GM12878 (cell line): ENCODE measurements around the gene NAGA. TPM values are rescaled to one million over a fixed set of nuclear protein-coding genes. Genes with fewer than 3 reads are reported as not detected.

Source experiments
- ATAC-seq: fragments of 200-7000 bp; cut with Tn5 transposase; 3 replicates; pipeline ENCODE4 v1.9.1; 2020; ENCODE audit warnings: mild to moderate bottlenecking, moderate library complexity
- BruUV-seq: library from RNA; stranded (reverse); fragments of 400-500 nt; replicated peaks from 2 replicates; lab custom pipeline; 2021; lab: Mats Ljungman, UMichigan
- CTCF ChIA-PET: fragments of 300-600 bp; sonication (Branson Sonifier 250); formaldehyde crosslinking; extraction: SDS; loops from one replicate; lab custom pipeline; 2021; ENCODE audit warnings: inconsistent platforms; lab: Yijun Ruan, JAX
- POLR2A ChIA-PET: fragments of 350-600 bp; formaldehyde crosslinking; extraction: SDS; loops from one replicate; lab custom pipeline; 2021; ENCODE audit warnings: inconsistent platforms; lab: Charles Lee
- RAD21 ChIA-PET: fragments of 300-600 bp; sonication (Branson Sonifier 250); formaldehyde crosslinking; loops from one replicate; lab custom pipeline; 2023; ENCODE audit warnings: antibody characterized with exemption; ENCODE audit not compliant: unreplicated experiment; lab: Charles Lee
- SMC1A ChIA-PET: fragments of 300-600 bp; sonication (Branson Sonifier 250); formaldehyde crosslinking; loops from one replicate; lab custom pipeline; 2023; ENCODE audit not compliant: unreplicated experiment, uncharacterized antibody; lab: Charles Lee
- DNase-seq: peaks from one replicate; pipeline ENCODE4 v3.0.0-alpha.2; 2011; ENCODE audit warnings: low read depth, low spot score
- FAIRE-seq: peaks from 3 replicates; lab custom pipeline; 2011; peaks lifted over from hg19 to GRCh38; lab: Jason Lieb, UNC
- H2AFZ ChIP-seq: 2 replicates; pipeline ENCODE4 v1.6.0; 2011; ENCODE audit warnings: low read depth, low read length, control low read depth; ENCODE audit not compliant: control insufficient read depth
- H3K27ac ChIP-seq: 2 replicates; pipeline ENCODE4 v1.5.1; 2011; ENCODE audit warnings: control low read depth; ENCODE audit not compliant: control insufficient read depth, insufficient read depth
- H3K27me3 ChIP-seq, 2 experiments: replicated peaks in 1 of 2; 2 replicates each; pipeline versions ENCODE4 v1.6.0 to v1.6.1; 2011; ENCODE audit warnings: low read length in 1 of 2; ENCODE audit not compliant: control insufficient read depth in 2 of 2, insufficient read depth in 2 of 2
- H3K36me3 ChIP-seq, 2 experiments: 2 replicates each; pipeline ENCODE4 v1.5.1; 2011; ENCODE audit warnings: low read length in 1 of 2; ENCODE audit not compliant: control insufficient read depth in 2 of 2, insufficient read depth in 2 of 2
- H3K4me1 ChIP-seq: 2 replicates; pipeline ENCODE4 v1.6.1; 2011; ENCODE audit warnings: mild to moderate bottlenecking, low read length, moderate library complexity, mixed read lengths; ENCODE audit not compliant: control insufficient read depth, insufficient read depth
- H3K4me2 ChIP-seq: 2 replicates; pipeline ENCODE4 v1.6.0; 2011; ENCODE audit warnings: control low read depth; ENCODE audit not compliant: control insufficient read depth, insufficient read depth
- H3K4me3 ChIP-seq: fragments of 200-600 bp; sonication (generic); 2 replicates; pipeline ENCODE4 v1.5.1; 2016
- H3K79me2 ChIP-seq: 2 replicates; pipeline ENCODE4 v1.6.0; 2011; ENCODE audit warnings: low read length; ENCODE audit not compliant: control insufficient read depth, insufficient read depth
- H3K9ac ChIP-seq: 2 replicates; pipeline ENCODE4 v1.8.0; 2011; ENCODE audit warnings: low read length, control low read depth, mixed read lengths; ENCODE audit not compliant: control insufficient read depth, insufficient read depth
- H3K9me3 ChIP-seq: replicated peaks from 3 replicates; pipeline ENCODE4 v1.5.1; 2011; ENCODE audit warnings: mild to moderate bottlenecking, low read length; ENCODE audit not compliant: control insufficient read depth, insufficient read depth
- H4K20me1 ChIP-seq: 2 replicates; pipeline ENCODE4 v1.6.0; 2011; ENCODE audit not compliant: control insufficient read depth, insufficient read depth
- ATF7 ChIP-seq: fragments of 450-650 bp; IDR thresholded peaks from 2 replicates; pipeline ENCODE4 v1.6.1; 2016; ENCODE audit warnings: low read depth, mild to moderate bottlenecking
- EED ChIP-seq: sonication (generic); IDR thresholded peaks from 2 replicates; pipeline ENCODE4 v1.6.1; 2016; ENCODE audit warnings: antibody characterized with exemption, low read depth
- FOXK2 ChIP-seq: fragments of 450-650 bp; IDR thresholded peaks from 2 replicates; pipeline ENCODE4 v1.6.1; 2017; ENCODE audit warnings: mild to moderate bottlenecking, moderate library complexity
- FOXM1 ChIP-seq: IDR thresholded peaks from 2 replicates; pipeline ENCODE4 v1.6.1; 2012; ENCODE audit warnings: low read depth, mild to moderate bottlenecking, inconsistent platforms, low read length, moderate library complexity
- GABPA ChIP-seq: IDR thresholded peaks from 2 replicates; pipeline ENCODE4 v1.6.1; 2014; ENCODE audit warnings: antibody characterized with exemption, low read depth, mild to moderate bottlenecking, inconsistent platforms
- HDAC2 ChIP-seq: fragments of 200-600 bp; sonication (generic); IDR thresholded peaks from 2 replicates; pipeline ENCODE4 v1.6.1; 2017
- MLLT1 ChIP-seq: fragments of 450-650 bp; IDR thresholded peaks from 2 replicates; pipeline ENCODE4 v1.6.1; 2016; ENCODE audit warnings: mild to moderate bottlenecking
- RAD51 ChIP-seq: fragments of 450-650 bp; IDR thresholded peaks from 2 replicates; pipeline ENCODE4 v1.6.1; 2016; ENCODE audit warnings: moderate library complexity, mild to moderate bottlenecking, inconsistent platforms
- RFX5 ChIP-seq: IDR thresholded peaks from 2 replicates; pipeline ENCODE4 v1.6.1; 2011; ENCODE audit warnings: low read depth, low read length, improper control_type of control experiment
- SMARCA5 ChIP-seq: fragments of 450-650 bp; IDR thresholded peaks from 2 replicates; pipeline ENCODE4 v1.6.1; 2017; ENCODE audit warnings: mild to moderate bottlenecking
- SRF ChIP-seq, 2 experiments: IDR thresholded peaks; 2 replicates each; pipeline ENCODE4 v1.6.1; 2011; ENCODE audit warnings: low read depth in 2 of 2, low read length in 2 of 2, mild to moderate bottlenecking in 1 of 2, moderate library complexity in 1 of 2
- YBX1 ChIP-seq: fragments of 450-650 bp; IDR thresholded peaks from 2 replicates; pipeline ENCODE4 v1.6.1; 2016; ENCODE audit warnings: antibody characterized with exemption
- YY1 ChIP-seq: IDR thresholded peaks from 2 replicates; pipeline ENCODE4 v1.6.1; 2011; ENCODE audit warnings: low read depth, mild to moderate bottlenecking, low read length
- ZBED1 ChIP-seq: IDR thresholded peaks from 2 replicates; pipeline ENCODE4 v1.6.1; 2016; ENCODE audit warnings: borderline replicate concordance
- ZNF274 ChIP-seq: IDR thresholded peaks from one replicate; pipeline ENCODE4 v1.8.0; 2011; ENCODE audit not compliant: insufficient read length, insufficient read depth
- WGBS: methylation state at CpG from one replicate; pipeline ENCODE4 v1.1.6; 2016; ENCODE audit warnings: low lambda C conversion rate; ENCODE audit not compliant: insufficient replicate concordance, insufficient coverage; ENCODE audit errors: missing lambda C conversion rate; 5-methylcytosine and 5-hydroxymethylcytosine counted together
- in situ Hi-C: fragments of 300-500 bp; cut with MboI; formaldehyde crosslinking; loops from 9 replicates; pipeline ENCODE4 v1.14.3; 2018; ENCODE audit warnings: mixed read lengths
- intact Hi-C: fragments of 100-400 bp; cut with micrococcal nuclease; formaldehyde crosslinking; loops from one replicate; pipeline ENCODE4 v1.14.2; 2022; ENCODE audit not compliant: unreplicated experiment
- polyA plus RNA-seq, 11 experiments: library from polyadenylated mRNA; depleted of rRNA in 4 of 11; unstranded in 6 of 11; stranded (reverse) in 5 of 11; fragments of >200 nt; fragmentation: Nextera tagmentation in 4 of 11; fragmentation: Illumina TruSeq in 1 of 11; extraction: Ambion mirVana in 4 of 11; extraction: Trizol in 1 of 11; gene quantifications; 1 replicate in 1 of 11; 2 replicates in 10 of 11; pipeline versions ENCODE4 v1.2.1 to v1.2.3, GENCODE V29; 2011 to 2016; ENCODE audit warnings: inconsistent platforms in 2 of 11, missing spikeins in 2 of 11, low read depth in 1 of 11
- total RNA-seq, 4 experiments: library from RNA; depleted of rRNA in 3 of 4; stranded (reverse); fragments of >200 nt in 3 of 4; fragmentation: Illumina TruSeq in 1 of 4; extraction: Trizol in 1 of 4; gene quantifications; 2 replicates each; pipeline versions ENCODE4 v1.2.1 to v1.2.3, GENCODE V29; 2013 to 2021
- TF ChIP-seq, protein P1 (sequence below): IDR thresholded peaks from 2 replicates; pipeline ENCODE4 v1.6.1; 2011; ENCODE audit warnings: low read depth, mild to moderate bottlenecking, low read length, moderate library complexity, borderline replicate concordance; ENCODE audit errors: extremely low read depth

Gene NAGA
- total and polyA plus RNA-seq, 10 of the 15 experiments (the other 5 are each of a cell fraction or from before 2014, with no cell fraction given), result 9.3 to 46.0 (median 33.2) TPM

- no peaks in the 10 kb centered on the region for H3K27me3 ChIP-seq
- ChIA-PET SMC1A (no interaction called here), RAD21 (no interaction called here), POLR2A (no interaction called here), CTCF (no interaction called here)
- BruUV-seq, result no TSS peak
- DNase-seq (no peak), ATAC-seq (no peak), FAIRE-seq (no peak)
- no peak overlapping the region for H3K4me3 ChIP-seq
- 94% methylated on average over 10 of the region's 10 CpGs for WGBS
- H3K9ac ChIP-seq, result no peak overlapping the region
- intact Hi-C loops, result no loop called here
- peaks cover 10% of the 10 kb centered on the region for H3K79me2 ChIP-seq
- H3K9me3 ChIP-seq, result no peaks in the 10 kb centered on the region; the same call in 2 of the 3 replicates
- no peak overlapping the region for H3K27ac ChIP-seq
- TF ChIP-seq SRF (IDR thresholded peaks at IDR 0.05; ENCODE audit: low read depth in 2 of 2, low read length in 2 of 2) (no peak), YY1 (no peak), YBX1 (no peak), GABPA (no peak), MLLT1 (no peak), FOXK2 (no peak), RAD51 (no peak), SMARCA5 (no peak), EED (no peak), ZNF274 (no peak), ZBED1 (no peak), ATF7 (no peak), RFX5 (no peak), FOXM1 (no peak), HDAC2 (no peak)
- TF ChIP-seq, protein P1, sequence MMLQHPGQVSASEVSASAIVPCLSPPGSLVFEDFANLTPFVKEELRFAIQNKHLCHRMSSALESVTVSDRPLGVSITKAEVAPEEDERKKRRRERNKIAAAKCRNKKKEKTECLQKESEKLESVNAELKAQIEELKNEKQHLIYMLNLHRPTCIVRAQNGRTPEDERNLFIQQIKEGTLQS, result no peak
- H2AFZ ChIP-seq, result no peak overlapping the region
- in situ Hi-C loops, result no loop called here
- H3K4me2 ChIP-seq, result no peak overlapping the region
- H4K20me1 ChIP-seq, result peaks cover 2% of the 10 kb centered on the region; the same call in 1 of the 2 replicates
- H3K4me1 ChIP-seq, result peaks cover 13% of the 10 kb centered on the region
- H3K36me3 ChIP-seq, result peaks cover 8 to 15% of the 10 kb centered on the region in 2 experiments
These were observed 3.7 kb downstream of the NAGA start for GRCh38 chr22:42066937-42067336.
